H1 (cell line): ENCODE data around the gene PSMB5. TPM values are rescaled to one million over a fixed set of nuclear protein-coding genes. Genes with fewer than 3 reads are reported as not detected.

Experiments
- CTCF ChIA-PET: fragments of 300-600 bp; sonication (Branson Sonifier 250); formaldehyde crosslinking; loops from one replicate; lab custom pipeline; 2021; ENCODE audit not compliant: partially characterized antibody; lab: Charles Lee
- POLR2A ChIA-PET: fragments of 300-600 bp; sonication (Branson Sonifier 250); formaldehyde crosslinking; loops from one replicate; lab custom pipeline; 2021; ENCODE audit warnings: inconsistent platforms; ENCODE audit not compliant: partially characterized antibody; lab: Charles Lee
- DNase-seq, 2 experiments: peaks; one replicate each; pipeline versions ENCODE4 v3.0.0 to v3.0.0-alpha.2; 2010 to 2022; ENCODE audit warnings: low spot score in 2 of 2, low read depth in 1 of 2, mixed read lengths in 1 of 2
- FAIRE-seq: peaks from 2 replicates; lab custom pipeline; 2011; peaks lifted over from hg19 to GRCh38; lab: Jason Lieb, UNC
- H2AFZ ChIP-seq: 2 replicates; pipeline ENCODE4 v1.8.1; 2012; ENCODE audit warnings: low read length, inconsistent platforms
- H2AK5ac ChIP-seq: 2 replicates; pipeline ENCODE4 v1.6.1; 2013; ENCODE audit warnings: low read depth, low read length
- H2BK120ac ChIP-seq: replicated peaks from 2 replicates; pipeline ENCODE3; 2013; ENCODE audit warnings: low read depth, low read length, inconsistent platforms
- H2BK12ac ChIP-seq: 2 replicates; pipeline ENCODE4 v1.6.1; 2013; ENCODE audit warnings: low read depth, low read length
- H2BK15ac ChIP-seq: 2 replicates; pipeline ENCODE4 v1.6.1; 2013; ENCODE audit warnings: low read length
- H2BK20ac ChIP-seq: 2 replicates; pipeline ENCODE4 v1.6.1; 2013; ENCODE audit warnings: low read length
- H2BK5ac ChIP-seq: 2 replicates; pipeline ENCODE4 v1.6.1; 2013; ENCODE audit warnings: low read depth, low read length
- H3K14ac ChIP-seq: 2 replicates; pipeline ENCODE4 v1.6.1; 2013; ENCODE audit warnings: inconsistent platforms; ENCODE audit not compliant: insufficient read length
- H3K18ac ChIP-seq: 2 replicates; pipeline ENCODE4 v1.6.1; 2013; ENCODE audit warnings: low read length; ENCODE audit errors: extremely low read depth
- H3K23ac ChIP-seq: 2 replicates; pipeline ENCODE4 v1.6.1; 2013; ENCODE audit warnings: inconsistent platforms; ENCODE audit not compliant: insufficient read length
- H3K23me2 ChIP-seq: 2 replicates; pipeline ENCODE4 v1.6.1; 2013; ENCODE audit warnings: low read depth, low read length
- H3K27ac ChIP-seq: 2 replicates; pipeline ENCODE4 v1.6.1; 2011; ENCODE audit warnings: low read depth, low read length, inconsistent platforms
- H3K27me3 ChIP-seq, 4 experiments: replicated peaks in 1 of 4; 1 replicate in 1 of 4; 2 replicates in 3 of 4; pipeline versions ENCODE4 v1.6.1 to v1.8.1; 2011 to 2013; ENCODE audit warnings: low read length in 3 of 4, mild to moderate bottlenecking in 3 of 4, inconsistent platforms in 2 of 4, mixed read lengths in 2 of 4, moderate library complexity in 1 of 4; ENCODE audit not compliant: control insufficient read depth in 3 of 4, insufficient read depth in 3 of 4; ENCODE audit errors: extremely low read depth in 1 of 4
- H3K36me3 ChIP-seq, 4 experiments: 2 replicates each; pipeline versions ENCODE4 v1.6.1 to v1.8.1; 2011 to 2013; ENCODE audit warnings: mild to moderate bottlenecking in 4 of 4, low read length in 3 of 4, moderate library complexity in 2 of 4, control low read depth in 1 of 4, inconsistent platforms in 1 of 4; ENCODE audit not compliant: insufficient read depth in 4 of 4, control insufficient read depth in 2 of 4
- H3K4ac ChIP-seq: replicated peaks from 2 replicates; pipeline ENCODE3; 2013; ENCODE audit warnings: low read length, low read depth, mixed read lengths, inconsistent platforms; ENCODE audit not compliant: insufficient read length
- H3K4me1 ChIP-seq, 4 experiments: replicated peaks in 1 of 4; 1 replicate in 1 of 4; 2 replicates in 3 of 4; pipeline versions ENCODE4 v1.6.1 to v1.8.1; 2011 to 2013; ENCODE audit warnings: low read length in 3 of 4, inconsistent platforms in 2 of 4, mixed read lengths in 1 of 4; ENCODE audit not compliant: insufficient read depth in 4 of 4, control insufficient read depth in 3 of 4
- H3K4me2 ChIP-seq, 2 experiments: 2 replicates each; pipeline versions ENCODE4 v1.6.1 to v1.8.1; 2011 to 2013; ENCODE audit warnings: low read depth in 2 of 2, low read length in 2 of 2, control low read depth in 1 of 2, inconsistent platforms in 1 of 2, mild to moderate bottlenecking in 1 of 2; ENCODE audit not compliant: insufficient read depth in 1 of 2
- H3K4me3 ChIP-seq, 4 experiments: fragments of 200-600, 300-600 bp in 1 of 4; sonication (generic), shearing (Covaris generic), sonication (Bioruptor Twin) in 1 of 4; 2 replicates each; pipeline versions ENCODE4 v1.5.1 to v1.8.1; 2011 to 2016; ENCODE audit warnings: low read length in 4 of 4, low read depth in 3 of 4, control low read depth in 2 of 4, inconsistent platforms in 2 of 4, mild to moderate bottlenecking in 2 of 4, mixed read lengths in 1 of 4, moderate library complexity in 1 of 4; ENCODE audit not compliant: insufficient read depth in 2 of 4; ENCODE audit errors: extremely low read depth in 1 of 4
- H3K56ac ChIP-seq: replicated peaks from 2 replicates; pipeline ENCODE3; 2013; ENCODE audit warnings: low read depth, mild to moderate bottlenecking, mixed read lengths, low read length, inconsistent platforms; ENCODE audit not compliant: insufficient read length
- H3K79me1 ChIP-seq: 2 replicates; pipeline ENCODE4 v1.6.1; 2013; ENCODE audit warnings: low read depth, low read length, control low read depth
- H3K79me2 ChIP-seq, 2 experiments: 2 replicates each; pipeline versions ENCODE4 v1.6.1 to v1.8.1; 2012 to 2013; ENCODE audit warnings: low read length in 2 of 2, mild to moderate bottlenecking in 2 of 2, inconsistent platforms in 1 of 2; ENCODE audit not compliant: insufficient read depth in 2 of 2, control insufficient read depth in 1 of 2
- H3K9ac ChIP-seq, 4 experiments: replicated peaks in 1 of 4; 1 replicate in 1 of 4; 2 replicates in 3 of 4; pipeline versions ENCODE4 v1.6.1 to v1.8.1; 2011 to 2013; ENCODE audit warnings: low read depth in 3 of 4, low read length in 3 of 4, control low read depth in 2 of 4, mild to moderate bottlenecking in 2 of 4, moderate library complexity in 2 of 4, inconsistent platforms in 1 of 4; ENCODE audit errors: extremely low read depth in 1 of 4
- H3K9me3 ChIP-seq, 2 experiments: 2 replicates each; pipeline versions ENCODE4 v1.6.1 to v1.8.1; 2012 to 2013; ENCODE audit warnings: mild to moderate bottlenecking in 2 of 2, moderate library complexity in 2 of 2, control low read depth in 1 of 2, inconsistent platforms in 1 of 2, low read depth in 1 of 2, low read length in 1 of 2, mixed read lengths in 1 of 2; ENCODE audit not compliant: insufficient read depth in 2 of 2
- H4K20me1 ChIP-seq, 2 experiments: replicated peaks in 1 of 2; 2 replicates each; pipeline versions ENCODE3 to v1.8.1; 2011 to 2013; ENCODE audit warnings: inconsistent platforms in 2 of 2, low read length in 2 of 2, mild to moderate bottlenecking in 1 of 2; ENCODE audit not compliant: insufficient read depth in 2 of 2, control insufficient read depth in 1 of 2
- H4K5ac ChIP-seq: 2 replicates; pipeline ENCODE4 v1.6.1; 2013; ENCODE audit warnings: low read length, low read depth, mixed read lengths, inconsistent platforms; ENCODE audit not compliant: insufficient read length
- H4K8ac ChIP-seq: 2 replicates; pipeline ENCODE4 v1.8.0; 2013; ENCODE audit warnings: mild to moderate bottlenecking, moderate library complexity, low read length, inconsistent platforms; ENCODE audit not compliant: insufficient read depth; ENCODE audit errors: extremely low read depth
- H4K91ac ChIP-seq: replicated peaks from 2 replicates; pipeline ENCODE3; 2013; ENCODE audit warnings: low read length, mixed read lengths, inconsistent platforms; ENCODE audit not compliant: insufficient read length
- ATF2 ChIP-seq: IDR thresholded peaks from 2 replicates; pipeline ENCODE4 v1.6.1; 2012; ENCODE audit warnings: low read length, inconsistent platforms
- CBX5 ChIP-seq: fragments of 300-800, 300-1000 bp; sonication (generic); IDR thresholded peaks from 2 replicates; pipeline ENCODE4 v1.7.1; 2016; ENCODE audit warnings: antibody characterized with exemption, low read length, low read depth
- CTBP2 ChIP-seq: IDR thresholded peaks from 2 replicates; pipeline ENCODE4 v1.7.0; 2011; ENCODE audit warnings: borderline replicate concordance, mild to moderate bottlenecking, moderate library complexity, mixed read lengths, low read length; ENCODE audit not compliant: insufficient read depth, insufficient read length
- SAP30 ChIP-seq: fragments of 300-600 bp; sonication (generic); IDR thresholded peaks from 2 replicates; pipeline ENCODE4 v1.7.1; 2012; ENCODE audit warnings: low read length, moderate library complexity, mild to moderate bottlenecking, inconsistent platforms; ENCODE audit not compliant: insufficient read depth, insufficient replicate concordance
- SP1 ChIP-seq: IDR thresholded peaks from 2 replicates; pipeline ENCODE4 v1.6.1; 2011; ENCODE audit warnings: low read depth, low read length
- TAF1 ChIP-seq: IDR thresholded peaks from 2 replicates; pipeline ENCODE4 v1.6.1; 2011; ENCODE audit warnings: mild to moderate bottlenecking, low read depth, low read length
- TBP ChIP-seq: IDR thresholded peaks from 2 replicates; pipeline ENCODE4 v1.6.1; 2011; ENCODE audit warnings: low read depth, low read length, improper control_type of control experiment
- TCF12 ChIP-seq: IDR thresholded peaks from 2 replicates; pipeline ENCODE4 v1.6.1; 2011; ENCODE audit warnings: low read depth, mild to moderate bottlenecking, low read length
- TEAD4 ChIP-seq: IDR thresholded peaks from 2 replicates; pipeline ENCODE4 v1.6.1; 2012; ENCODE audit warnings: low read depth, low read length, inconsistent platforms, mixed read lengths
- WGBS, 2 experiments: shearing (Covaris generic) in 1 of 2; methylation state at CpG; one replicate each; pipeline versions ENCODE4 v1.1.6 to v1.1.7; 2013 to 2015; ENCODE audit warnings: low lambda C conversion rate in 2 of 2, mixed read lengths in 2 of 2, inconsistent platforms in 1 of 2, low coverage in 1 of 2, missing lambda C conversion rate in 1 of 2; ENCODE audit not compliant: insufficient replicate concordance in 2 of 2, insufficient coverage in 1 of 2, insufficient read length in 1 of 2; ENCODE audit errors: extremely low coverage in 1 of 2, missing lambda C conversion rate in 1 of 2; 5-methylcytosine and 5-hydroxymethylcytosine counted together
- polyA plus RNA-seq, 7 experiments: library from polyadenylated mRNA; depleted of rRNA in 3 of 7; stranded (reverse) in 5 of 7; unstranded in 2 of 7; fragments of >200 nt in 5 of 7; fragments of 200-250 nt in 2 of 7; gene quantifications; 1 replicate in 5 of 7; 2 replicates in 1 of 7; 4 replicates in 1 of 7; pipeline versions ENCODE4 v1.2.1 to v1.2.3, GENCODE V29; 2011 to 2013; ENCODE audit warnings: missing spikeins in 2 of 7, mixed read lengths in 2 of 7
- total RNA-seq: library from RNA; stranded (reverse); fragmentation: NEBNext Ultra II Directional; extraction: Animal tissue kit (Norgen Biotek cat#: 25700); gene quantifications from 2 replicates; pipeline ENCODE4 v1.2.1, GENCODE V29; 2021

Gene PSMB5
- total and polyA plus RNA-seq, 2 of the 8 experiments (the other 6 are each of a cell fraction or from before 2014, with no cell fraction given): 254 to 510 TPM

GRCh38 chr14:23043754-23044153 is 9.1 kb upstream of the PSMB5 start:
- H3K79me2 ChIP-seq: no peaks in the 10 kb centered on the region
- H4K5ac ChIP-seq: no peak overlapping the region
- H2BK15ac ChIP-seq: no peak overlapping the region
- no peak overlapping the region for H2BK120ac ChIP-seq
- DNase-seq (no peak), FAIRE-seq (no peak)
- H4K91ac ChIP-seq: no peak overlapping the region
- no peak overlapping the region for H3K14ac ChIP-seq
- H3K56ac ChIP-seq: no peak overlapping the region
- H3K4me1 ChIP-seq: peaks cover 0 to 7% (median 0%) of the 10 kb centered on the region in 4 experiments; a peak in 1 of 7 replicates
- peaks cover 0 to 7% (median 0%) of the 10 kb centered on the region in 4 experiments; a peak in 2 of 8 replicates for H3K36me3 ChIP-seq
- H3K4me3 ChIP-seq: no peak overlapping the region
- POLR2A ChIA-PET: interaction anchor here (1.0 to 2.3 kb wide), 9 partner anchors 9 to 114 kb away, joined by 3 to 5 read pairs (median 4); partner anchors contain the start of genes PRMT5 and PSMB5
- no peaks in the 10 kb centered on the region for H4K20me1 ChIP-seq
- no peak overlapping the region for H4K8ac ChIP-seq
- H3K23ac ChIP-seq: no peak overlapping the region
- CTCF ChIA-PET: interaction anchor here (1.0 to 29.2 kb wide), 12 partner anchors 11 to 113 kb away, joined by 3 to 785 read pairs (median 4); partner anchors contain the start of gene AJUBA
- peak overlapping the region in 1 of 4 experiments; percentile 37; a peak in 1 of 7 replicates for H3K9ac ChIP-seq
- WGBS, 2 experiments: 90% methylated on average over 3 of the region's 3 CpGs; no CpG with 5 or more reads in 1 of the 2 experiments
- H2AK5ac ChIP-seq: no peak overlapping the region
- no peak overlapping the region for H2AFZ ChIP-seq
- H3K27ac ChIP-seq: no peak overlapping the region
- H3K23me2 ChIP-seq: no peaks in the 10 kb centered on the region
- H3K9me3 ChIP-seq: no peaks in the 10 kb centered on the region
- H2BK12ac ChIP-seq: no peak overlapping the region
- no peaks in the 10 kb centered on the region; the same call in 1 of the 2 replicates for H3K79me1 ChIP-seq
- H2BK5ac ChIP-seq: no peak overlapping the region
- no peak overlapping the region for H3K4ac ChIP-seq
- no peak overlapping the region for H3K4me2 ChIP-seq
- no peak overlapping the region for H2BK20ac ChIP-seq
- no peak for TF ChIP-seq CBX5
- TF ChIP-seq TBP: no peak
- no peak for TF ChIP-seq TAF1
- no peak for TF ChIP-seq SAP30
- no peak for TF ChIP-seq SP1
- TF ChIP-seq TCF12: no peak
- TF ChIP-seq ATF2: no peak
- TF ChIP-seq CTBP2: no peak
- TF ChIP-seq TEAD4: no peak
- H3K27me3 ChIP-seq: no peaks in the 10 kb centered on the region
- no peak overlapping the region for H3K18ac ChIP-seq
